ENCODE results near the gene TULP3.

TULP3 gene

DNA sequence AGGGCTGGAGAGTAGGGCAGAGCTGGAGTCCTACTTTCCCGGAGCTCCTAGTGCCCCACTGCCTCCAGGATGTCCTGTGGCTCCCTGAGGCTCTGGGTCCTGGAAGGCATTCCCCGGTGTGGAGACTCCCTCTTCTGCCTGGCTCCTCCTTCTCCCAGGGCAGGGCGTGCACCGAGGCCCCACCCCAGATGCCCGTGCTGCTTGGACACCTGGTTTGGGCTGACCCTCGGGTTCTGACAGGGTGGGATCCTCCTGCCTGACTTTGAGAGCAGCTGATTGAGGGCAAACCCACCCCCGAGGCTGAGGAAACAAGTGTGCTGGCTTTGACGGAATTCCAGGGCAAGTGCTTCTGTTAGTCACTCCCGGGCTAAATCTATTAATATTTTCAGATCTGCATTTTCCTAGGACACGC lies 83.9 kb downstream of the TULP3 start:
- no peak for DNase-seq

DNA sequence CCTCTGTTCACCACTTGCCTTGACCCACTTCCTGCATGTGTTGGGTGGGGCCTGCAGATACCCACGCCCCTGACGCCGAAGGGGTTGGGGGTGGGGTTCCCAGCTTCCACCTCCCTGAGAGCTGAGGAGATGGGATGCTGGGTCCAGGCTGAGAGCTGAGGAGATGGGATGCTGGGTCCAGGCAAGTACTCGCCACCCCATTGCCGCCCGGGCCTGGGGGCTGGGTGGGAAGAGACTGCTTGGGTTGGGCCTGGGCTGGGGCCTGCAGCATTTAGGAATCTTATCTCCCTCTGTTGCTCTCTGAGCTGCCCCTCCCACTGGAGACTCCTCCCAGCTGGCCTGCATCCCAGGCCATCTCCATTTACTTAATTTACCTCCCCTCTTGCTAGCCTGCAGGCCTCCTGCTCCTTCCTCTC lies 85.9 kb downstream of the TULP3 start:
- no peak for DNase-seq

DNA sequence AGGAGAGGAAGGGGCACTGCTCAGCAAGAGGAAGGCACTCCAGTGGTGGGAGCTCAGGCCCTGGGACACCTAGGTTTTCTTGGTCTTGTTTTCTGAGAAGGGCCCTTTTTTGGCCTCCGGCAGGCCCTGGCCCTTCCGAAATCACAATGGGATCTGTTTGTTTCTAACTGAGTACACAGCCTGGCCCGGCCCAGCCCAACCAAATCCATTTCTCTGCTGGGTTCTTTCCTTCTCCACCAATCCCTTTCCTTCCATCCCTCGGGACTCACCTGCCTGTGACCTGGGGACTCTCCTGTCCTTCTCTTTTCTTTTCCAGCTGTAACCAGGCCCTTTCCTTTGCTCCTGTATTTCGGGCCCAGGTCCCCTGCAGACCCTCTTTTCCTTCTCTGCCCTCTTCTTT lies 87.1 kb downstream of the TULP3 start:
- DNase-seq: no peak

DNA sequence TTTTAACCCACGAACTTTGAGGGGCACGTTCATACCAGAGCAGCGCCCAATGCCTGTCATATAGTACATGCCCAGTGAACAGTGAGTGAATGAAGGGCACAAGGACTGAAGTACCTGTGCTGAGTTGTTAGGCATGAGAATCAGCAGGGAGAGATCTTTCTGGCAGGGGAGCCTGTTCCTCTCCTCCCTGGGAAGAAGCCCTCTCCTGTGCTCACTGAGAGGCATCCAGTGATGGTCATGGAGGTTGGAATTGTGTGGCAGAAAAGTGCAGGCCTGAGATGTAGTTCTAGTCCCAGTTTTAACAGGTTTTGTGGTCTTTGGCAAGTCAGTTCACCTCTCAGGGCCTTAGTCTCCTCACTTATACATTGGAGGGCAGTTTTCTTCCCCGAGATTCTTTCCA lies 89.1 kb downstream of the TULP3 start:
- no peak for DNase-seq

DNA sequence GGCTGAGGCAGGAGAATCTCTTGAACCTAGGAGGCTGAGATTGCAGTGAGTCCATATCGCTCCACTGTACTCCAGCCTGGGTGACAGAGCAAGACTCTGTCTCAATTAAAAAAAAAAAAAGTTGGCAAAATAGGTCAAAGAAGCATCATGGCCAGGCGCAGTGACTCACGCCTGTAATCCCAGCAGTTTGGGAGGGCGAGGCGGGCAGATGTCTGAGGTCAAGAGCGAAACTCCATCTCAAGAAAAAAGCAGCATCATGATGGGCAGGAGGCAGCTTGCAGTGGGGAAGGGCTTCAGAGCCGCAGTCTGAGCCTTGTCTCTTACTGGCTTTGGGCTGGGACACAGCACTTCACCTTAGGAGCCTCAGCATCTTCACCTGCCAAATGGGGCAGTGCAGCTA lies 89.9 kb downstream of the TULP3 start:
- DNase-seq: no peak

DNA sequence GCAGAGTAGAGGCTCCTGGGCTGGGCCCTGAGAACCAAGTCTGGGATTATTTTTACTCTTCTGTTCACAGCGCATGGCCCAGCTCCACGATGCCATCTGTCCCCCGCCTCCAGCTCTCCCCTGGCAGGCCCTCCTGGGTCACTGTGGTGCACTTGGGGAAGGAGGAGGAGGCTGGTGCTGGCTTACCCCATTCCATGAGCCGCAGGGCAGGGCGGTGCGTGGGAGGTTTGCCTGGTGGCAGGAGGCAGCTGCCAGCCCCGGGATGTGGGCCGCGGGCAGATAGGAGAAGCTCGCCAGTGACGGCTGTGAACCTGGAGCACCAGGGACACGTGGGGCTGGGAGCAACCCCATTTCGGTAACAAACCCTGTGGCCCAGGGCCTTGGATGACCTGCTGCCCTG lies 91.7 kb downstream of the TULP3 start:
- DNase-seq: no peak

DNA sequence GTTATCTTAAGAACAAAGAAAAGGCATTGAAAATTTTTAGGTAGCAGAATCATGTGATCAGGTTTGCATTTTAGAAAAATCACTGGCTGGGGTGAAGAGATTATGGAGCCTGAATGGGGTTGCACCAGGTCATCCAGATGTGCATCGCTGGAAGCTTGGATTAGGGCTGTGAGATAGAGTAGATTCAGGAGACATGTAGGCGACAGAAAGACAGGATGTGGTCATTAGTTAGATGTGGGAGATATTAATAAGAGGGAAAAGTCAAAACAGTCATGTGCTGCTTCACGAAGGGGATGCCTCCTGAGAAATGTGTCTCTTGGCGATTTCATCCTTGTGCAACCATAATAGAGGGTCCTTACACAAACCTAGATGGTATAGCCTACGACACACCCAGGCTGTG lies 93.6 kb downstream of the TULP3 start:
- no peak for DNase-seq

DNA sequence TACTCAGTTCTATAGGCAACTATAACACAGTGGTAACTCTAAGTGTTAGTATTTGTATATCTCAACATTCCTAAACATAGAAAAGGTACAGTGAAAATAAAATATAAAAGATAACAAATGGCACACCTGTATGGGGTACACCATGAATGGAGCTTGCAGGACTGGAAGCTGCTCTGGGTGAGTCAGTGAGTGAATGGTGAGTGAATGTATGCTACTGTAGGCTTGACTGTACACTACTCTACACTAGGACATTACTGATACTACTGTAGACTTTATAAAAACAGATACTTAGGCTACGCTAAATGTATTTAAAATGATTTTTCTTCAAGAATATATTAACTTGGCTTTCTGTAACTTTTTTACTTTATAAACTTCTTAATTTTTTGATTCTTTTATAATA lies 94.0 kb downstream of the TULP3 start:
- DNase-seq: no peak

DNA sequence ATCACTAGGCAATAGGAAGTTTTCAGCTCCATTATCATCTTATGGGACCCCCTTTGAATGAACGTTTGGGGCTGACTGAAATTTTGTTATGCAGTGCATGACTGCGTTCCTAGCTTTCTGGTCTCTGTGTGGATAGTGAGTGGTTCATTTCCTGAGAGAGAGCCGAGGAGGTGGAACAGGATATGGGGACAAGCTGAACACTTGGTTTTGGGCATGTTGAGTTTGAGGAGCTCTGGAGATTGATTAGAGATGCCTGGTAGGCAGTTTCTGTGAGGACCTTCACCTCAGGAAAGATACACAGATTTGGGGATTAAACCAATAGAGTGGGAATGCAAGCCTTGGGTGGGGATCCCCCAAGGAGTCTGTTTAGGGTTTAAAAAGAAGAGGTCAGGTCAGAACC lies 96.2 kb downstream of the TULP3 start:
- DNase-seq: no peak

DNA sequence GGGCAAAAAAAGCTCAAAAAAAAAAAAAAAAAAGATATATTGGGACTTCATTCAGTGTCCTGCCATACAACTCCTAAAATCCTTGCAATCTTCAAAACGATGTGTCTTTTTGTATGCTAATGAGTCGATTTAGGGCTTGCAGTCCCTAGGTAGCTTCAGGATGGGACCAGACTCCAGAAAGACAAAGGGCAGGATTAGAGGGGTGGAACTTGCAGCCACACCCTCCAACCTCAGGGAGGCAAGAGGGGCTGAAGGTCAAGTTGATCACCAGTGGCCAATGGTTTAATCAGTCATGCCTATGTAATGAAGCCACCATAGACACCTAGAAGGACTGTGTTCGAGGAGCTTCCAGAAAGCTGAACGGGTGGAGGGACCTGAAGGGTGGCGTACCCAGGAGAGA lies 97.8 kb downstream of the TULP3 start:
- no peak for DNase-seq
